Stimulated activated CD4-positive, alpha-beta T cell treated with anti-CD3 and anti-CD28 coated beads, Interleukin-2, amount 100 ng/mL, for 24 hours (primary cell): ENCODE data around the gene CTDNEP1.

Experiments used
- DNase-seq, 2 donors: peaks; one replicate each; pipeline ENCODE4 v3.0.0-alpha.2; 2020

CTDNEP1 gene

DNA sequence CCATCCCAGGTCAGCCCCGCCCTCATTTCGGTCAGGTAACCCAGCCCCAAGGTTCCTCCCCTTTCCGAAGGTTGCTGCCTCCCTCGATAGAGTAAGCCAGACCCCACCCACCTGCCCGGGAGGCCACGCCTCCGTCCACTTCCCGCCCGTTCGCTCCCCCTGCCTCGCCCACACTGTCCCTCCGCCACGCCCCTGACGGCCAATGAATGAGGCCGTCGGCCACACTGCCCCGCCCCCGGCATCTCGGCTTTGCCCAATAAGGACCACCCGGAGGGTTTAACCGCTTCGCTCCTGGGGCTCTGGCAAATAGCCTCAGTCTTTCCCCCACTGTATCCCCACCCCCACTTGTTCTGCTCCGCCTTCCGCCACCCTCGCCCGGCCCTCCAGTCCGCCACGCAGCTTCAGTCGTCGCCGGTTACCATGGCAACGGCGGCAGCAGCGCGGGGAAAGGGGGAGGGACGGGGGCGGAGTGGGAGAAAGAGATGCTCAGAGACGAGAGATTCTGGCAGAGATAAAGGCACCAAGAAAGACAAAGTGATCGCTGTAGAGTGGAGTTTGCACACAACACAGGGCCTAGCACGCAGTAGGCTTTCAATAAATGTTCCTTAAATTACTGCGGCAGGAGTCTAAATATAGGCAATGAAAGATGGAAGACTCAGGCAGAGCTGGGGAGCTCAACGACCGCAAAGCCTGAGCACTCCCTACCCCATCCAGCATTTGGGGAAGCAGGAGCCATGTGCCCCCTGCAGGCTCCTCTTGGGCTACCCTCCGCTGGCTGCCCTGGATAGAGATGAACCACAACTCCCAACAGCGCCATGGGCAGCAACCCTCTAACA lies 37.0 kb downstream of the CTDNEP1 start:
- DNase-seq = peak; percentile 100

DNA sequence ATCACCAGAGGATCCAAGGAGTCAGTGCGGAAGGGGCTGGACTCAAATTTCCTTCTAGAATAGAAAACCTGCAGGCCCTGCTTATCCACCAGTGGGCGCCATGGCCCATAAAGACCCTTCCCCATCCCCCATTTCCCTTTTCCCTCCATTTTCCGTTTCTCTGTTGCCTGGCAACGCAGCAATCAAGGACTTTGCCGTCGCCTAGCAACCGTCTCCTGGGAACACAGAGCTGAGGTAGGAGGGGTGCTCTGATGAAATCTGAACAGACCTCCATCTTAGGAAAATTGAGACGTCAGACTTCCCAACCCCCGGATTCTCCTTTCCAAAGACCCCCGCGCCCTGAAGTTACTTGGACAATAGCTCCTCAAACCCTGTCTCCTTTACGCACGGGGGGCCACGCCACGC lies 37.6 kb downstream of the CTDNEP1 start:
- DNase-seq = no peak

- DNase-seq = no peak
Measured at GRCh38 chr17:7211491-7212273, 39.9 kb downstream of the CTDNEP1 start.

GRCh38 chr17:7208754-7209460 lies 42.6 kb downstream of the CTDNEP1 start:
- no peak for DNase-seq

- no peak for DNase-seq
Measured at GRCh38 chr17:7208027-7208571, 43.4 kb downstream of the CTDNEP1 start.

DNA sequence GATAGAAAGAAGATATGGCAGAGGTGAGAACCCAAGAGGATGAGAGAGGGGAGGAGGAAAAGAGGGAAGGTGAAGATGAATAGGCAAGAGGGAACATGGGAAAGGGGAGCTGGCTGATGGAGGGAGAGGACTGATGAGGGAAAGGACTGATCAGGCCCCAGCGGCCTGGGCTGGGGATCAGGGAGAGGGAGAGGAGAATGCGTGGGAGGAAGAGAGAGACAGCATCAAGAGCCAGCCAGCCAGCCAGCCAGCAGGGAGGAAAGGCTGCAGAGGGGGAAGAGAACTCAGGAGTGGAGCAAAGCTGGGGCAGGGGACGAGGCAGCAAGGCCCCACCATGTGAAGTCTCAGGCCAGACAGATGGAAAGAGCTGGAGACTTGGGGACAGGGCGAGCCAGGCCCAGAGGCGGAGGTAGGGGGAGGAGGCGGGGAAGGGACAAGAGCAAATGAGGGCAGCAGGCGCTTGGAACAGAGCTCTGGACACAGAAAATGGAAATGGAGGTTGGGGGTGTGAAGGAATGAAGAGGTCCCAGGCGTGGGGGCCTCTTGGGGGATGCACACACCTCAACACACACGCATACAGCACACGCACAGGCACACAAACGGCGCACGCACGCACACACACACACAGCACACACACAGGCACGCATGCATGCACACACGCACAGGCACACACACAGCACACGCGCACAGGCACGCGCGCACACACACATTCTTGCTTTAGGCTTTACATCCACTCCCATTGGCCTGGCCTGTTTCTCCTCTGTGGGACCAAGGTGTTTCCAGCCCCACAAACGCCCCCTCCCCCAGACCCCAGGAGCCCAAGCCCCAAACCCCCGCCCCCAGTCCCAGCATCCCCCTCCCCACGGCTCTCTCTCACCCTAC lies 44.2 kb downstream of the CTDNEP1 start:
- DNase-seq = no peak

GRCh38 chr17:7205561-7205960 lies 46.0 kb downstream of the CTDNEP1 start:
- no peak for DNase-seq

- peak; percentile 91 to 95 for DNase-seq
Measured at GRCh38 chr17:7204828-7205461, 46.6 kb downstream of the CTDNEP1 start.

DNA sequence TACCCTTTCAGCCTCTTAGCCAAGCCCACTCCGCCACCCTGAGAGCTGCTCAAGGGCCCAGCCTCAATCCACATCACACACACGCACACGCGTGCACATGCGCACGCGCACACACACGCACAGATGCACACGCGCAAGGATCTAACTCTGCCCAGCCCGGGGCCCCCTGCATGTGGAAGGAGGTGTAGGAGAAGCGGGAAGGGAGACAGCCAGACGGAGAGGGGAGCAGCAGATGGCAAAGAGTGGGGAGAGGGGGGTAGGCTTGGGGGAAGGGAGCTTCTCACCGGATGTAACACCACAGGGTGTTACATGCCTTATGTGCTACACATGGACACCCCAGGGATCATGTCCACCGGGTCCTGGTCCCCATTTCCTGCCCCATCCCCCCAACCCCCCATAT lies 47.2 kb downstream of the CTDNEP1 start:
- DNase-seq = no peak

GRCh38 chr17:7203391-7203790 lies 48.1 kb downstream of the CTDNEP1 start:
- no peak for DNase-seq

- no peak for DNase-seq
Measured at GRCh38 chr17:7196651-7197401, 54.7 kb downstream of the CTDNEP1 start.

- no peak for DNase-seq
Measured at GRCh38 chr17:7195971-7196370, 55.6 kb downstream of the CTDNEP1 start.
